ENCODE results near the gene PPP6R1. TPM values are rescaled to one million over a fixed set of nuclear protein-coding genes. Genes with fewer than 3 reads are reported as not detected.

PPP6R1 gene
- polyA plus RNA-seq (ENCODE audit: insufficient read length): 26.7 TPM

- peak; percentile 99 for DNase-seq (ENCODE audit: low read depth)
Observed at GRCh38 chr19:55258828-55259539, at the start of gene PPP6R1. Gene PPP6R1 (minus strand): TSS chr19:55259017. CDS start chr19:55247103, 11,914 bp downstream.

GRCh38 chr19:55308281-55308680, 49.5 kb upstream of the PPP6R1 start:
- DNase-seq (ENCODE audit: low read depth): no peak

GRCh38 chr19:55306712-55307111, 47.9 kb upstream of the PPP6R1 start:
- DNase-seq (ENCODE audit: low read depth): no peak

- no peak for DNase-seq (ENCODE audit: low read depth)
Observed at GRCh38 chr19:55305983-55306562, 47.3 kb upstream of the PPP6R1 start.

GRCh38 chr19:55305491-55305890, 46.7 kb upstream of the PPP6R1 start:
- no peak for DNase-seq (ENCODE audit: low read depth)

GRCh38 chr19:55304980-55305379, 46.2 kb upstream of the PPP6R1 start:
- DNase-seq (ENCODE audit: low read depth): no peak

GRCh38 chr19:55304279-55304978, 45.6 kb upstream of the PPP6R1 start:
- DNase-seq (ENCODE audit: low read depth): no peak

- DNase-seq (ENCODE audit: low read depth): no peak
Observed at GRCh38 chr19:55303477-55303876, 44.7 kb upstream of the PPP6R1 start.

- no peak for DNase-seq (ENCODE audit: low read depth)
Observed at GRCh38 chr19:55302318-55302703, 43.5 kb upstream of the PPP6R1 start.

- DNase-seq (ENCODE audit: low read depth): peak; percentile 40
Observed at GRCh38 chr19:55301459-55302317, 42.9 kb upstream of the PPP6R1 start.

- DNase-seq (ENCODE audit: low read depth): no peak
Observed at GRCh38 chr19:55300886-55301458, 42.2 kb upstream of the PPP6R1 start.

- DNase-seq (ENCODE audit: low read depth): no peak
Observed at GRCh38 chr19:55299991-55300390, 41.2 kb upstream of the PPP6R1 start.

- no peak for DNase-seq (ENCODE audit: low read depth)
Observed at GRCh38 chr19:55297267-55297666, 38.5 kb upstream of the PPP6R1 start.

- no peak for DNase-seq (ENCODE audit: low read depth)
Observed at GRCh38 chr19:55289117-55289796, 30.4 kb upstream of the PPP6R1 start.

GRCh38 chr19:55287361-55288079, 28.7 kb upstream of the PPP6R1 start:
- no peak for DNase-seq (ENCODE audit: low read depth)

GRCh38 chr19:55285229-55285890, 26.5 kb upstream of the PPP6R1 start:
- no peak for DNase-seq (ENCODE audit: low read depth)

GRCh38 chr19:55284405-55285058, 25.7 kb upstream of the PPP6R1 start:
- DNase-seq (ENCODE audit: low read depth): no peak

- no peak for DNase-seq (ENCODE audit: low read depth)
Observed at GRCh38 chr19:55283548-55284377, 24.9 kb upstream of the PPP6R1 start, which contains the start of gene BRSK1. Gene BRSK1 (plus strand): TSS chr19:55283997. CDS start chr19:55284443, 446 bp downstream.

Data from forelimb muscle (tissue), 1 donor.